Upper lobe of left lung (tissue), 6 donors: ENCODE measurements around the gene OPCML. TPM values are rescaled to one million over a fixed set of nuclear protein-coding genes. Genes with fewer than 3 reads are reported as not detected.

Experiments
- ATAC-seq, 2 donors: fragments of 200-7000 bp; cut with Tn5 transposase; one replicate each; pipeline ENCODE4 v1.9.1; 2022; ENCODE audit warnings: mild to moderate bottlenecking in 2 of 2, moderate library complexity in 2 of 2; ENCODE audit not compliant: low FRiP score in 2 of 2
- DNase-seq, 2 donors: peaks; one replicate each; pipeline ENCODE4 v3.0.0-alpha.2; 2019 to 2020
- H3K27ac ChIP-seq, 4 donors: fragments of 200-600 bp; sonication (generic); one replicate each; pipeline ENCODE4 v1.5.1; 2016 to 2019
- H3K27me3 ChIP-seq, 4 donors: fragments of 200-600 bp; sonication (generic); one replicate each; pipeline ENCODE4 v1.5.1; 2017 to 2019
- H3K36me3 ChIP-seq, 4 donors: fragments of 200-600 bp; sonication (generic); one replicate each; pipeline ENCODE4 v1.5.1; 2016 to 2019
- H3K4me1 ChIP-seq, 4 donors: fragments of 200-600 bp; sonication (generic); one replicate each; pipeline ENCODE4 v1.5.1; 2018 to 2019
- H3K4me3 ChIP-seq, 4 donors: fragments of 200-600 bp; sonication (generic); one replicate each; pipeline ENCODE4 v1.5.1; 2017 to 2019; ENCODE audit warnings: mild to moderate bottlenecking in 2 of 4, moderate library complexity in 1 of 4
- H3K9me3 ChIP-seq, 4 donors: fragments of 200-600 bp; sonication (generic); one replicate each; pipeline ENCODE4 v1.5.1; 2018 to 2019
- CTCF ChIP-seq, 6 experiments: fragments of 450-650 bp in 4 of 6; fragments of 200-600 bp in 2 of 6; sonication (generic) in 2 of 6; IDR thresholded peaks; one replicate each; pipeline ENCODE4 v1.5.1; 2016 to 2019; ENCODE audit warnings: antibody characterized with exemption in 6 of 6
- EP300 ChIP-seq, 4 donors: sonication (generic); formaldehyde crosslinking; IDR thresholded peaks; one replicate each; pipeline ENCODE4 v1.5.1; 2017; ENCODE audit warnings: antibody characterized with exemption in 4 of 4, control low read depth in 2 of 4
- POLR2A ChIP-seq, 4 donors: fragments of 450-650 bp; IDR thresholded peaks; one replicate each; pipeline ENCODE4 v1.5.1; 2016 to 2017; ENCODE audit warnings: antibody characterized with exemption in 4 of 4, mild to moderate bottlenecking in 2 of 4
- POLR2AphosphoS5 ChIP-seq, 2 donors: sonication (generic); formaldehyde crosslinking; IDR thresholded peaks; one replicate each; pipeline ENCODE4 v1.5.1; 2017; ENCODE audit warnings: antibody characterized with exemption in 2 of 2
- WGBS, 2 donors: methylation state at CpG; one replicate each; pipeline ENCODE4 v1.1.5; 2017 to 2018; 5-methylcytosine and 5-hydroxymethylcytosine counted together
- total RNA-seq, 6 donors: library from RNA; depleted of rRNA in 4 of 6; stranded (reverse); fragments of >200 nt in 4 of 6; gene quantifications; one replicate each; pipeline versions ENCODE4 v1.1.0 to v1.2.1, GENCODE V29; 2016 to 2021
- donor health status: DM: no; HTN: no; CAD: no; lungs with moderate emphysema.
- donor health status: DM: no; HTN: yes; CAD: no; lungs with severe emphysema.

OPCML gene
- total RNA-seq, 6 donors from 2014 or later = 0.10 TPM; not detected in 5

GRCh38 chr11:133553885-133554740 lies 21.8 kb upstream of the OPCML start:
- DNase-seq = no peak
- Histone ChIP-seq H3K4me3 (no peak overlapping the region), H3K4me1 (no peaks in the 10 kb centered on the region), H3K36me3 (no peaks in the 10 kb centered on the region), H3K27me3 (no peaks in the 10 kb centered on the region), H3K27ac (no peak overlapping the region), H3K9me3 (no peaks in the 10 kb centered on the region)
- no peak for TF ChIP-seq CTCF (IDR thresholded peaks at IDR 0.05)
- no peak for TF ChIP-seq EP300 (IDR thresholded peaks at IDR 0.05)
- TF ChIP-seq POLR2A (IDR thresholded peaks at IDR 0.05) = no peak
- no peak for TF ChIP-seq POLR2AphosphoS5 (IDR thresholded peaks at IDR 0.05)
- ATAC-seq = no peak
- 64 to 69% methylated on average over 22 of the region's 22 CpGs for WGBS, 2 donors

- H3K9me3 ChIP-seq = no peaks in the 10 kb centered on the region
- TF ChIP-seq POLR2A (IDR thresholded peaks at IDR 0.05) = no peak
- TF ChIP-seq CTCF (IDR thresholded peaks at IDR 0.05) = no peak
- TF ChIP-seq POLR2AphosphoS5 (IDR thresholded peaks at IDR 0.05) = no peak
- TF ChIP-seq EP300 (IDR thresholded peaks at IDR 0.05) = no peak
Observed at GRCh38 chr11:133552938-133553337, 20.6 kb upstream of the OPCML start.

GRCh38 chr11:133551064-133551463 lies 18.8 kb upstream of the OPCML start:
- 76 to 85% methylated on average over 5 of the region's 5 CpGs for WGBS, 2 donors
- H3K9me3 ChIP-seq = no peaks in the 10 kb centered on the region
- H3K36me3 ChIP-seq = no peaks in the 10 kb centered on the region
- ATAC-seq = no peak
- no peak overlapping the region for H3K27ac ChIP-seq
- no peak for TF ChIP-seq POLR2A (IDR thresholded peaks at IDR 0.05)
- TF ChIP-seq POLR2AphosphoS5 (IDR thresholded peaks at IDR 0.05) = no peak
- no peak for TF ChIP-seq EP300 (IDR thresholded peaks at IDR 0.05)
- no peak for TF ChIP-seq CTCF (IDR thresholded peaks at IDR 0.05)
- DNase-seq = no peak
- H3K4me3 ChIP-seq = no peak overlapping the region
- H3K4me1 ChIP-seq = no peaks in the 10 kb centered on the region
- no peaks in the 10 kb centered on the region for H3K27me3 ChIP-seq

More at GRCh38 chr11:133552938-133553337, 20.6 kb upstream of the OPCML start:
- no peak overlapping the region for H3K27ac ChIP-seq
- 78 to 79% methylated on average over 4 to 6 of the region's 6 CpGs for WGBS, 2 donors
- H3K4me3 ChIP-seq = no peak overlapping the region
- no peak for ATAC-seq
- H3K36me3 ChIP-seq = no peaks in the 10 kb centered on the region
- no peaks in the 10 kb centered on the region for H3K27me3 ChIP-seq
- DNase-seq = no peak
- no peaks in the 10 kb centered on the region for H3K4me1 ChIP-seq

GRCh38 chr11:133549826-133550225 lies 17.5 kb upstream of the OPCML start:
- WGBS, 2 donors = 68 to 75% methylated on average over 3 of the region's 3 CpGs

GRCh38 chr11:133548641-133549040 lies 16.3 kb upstream of the OPCML start:
- Histone ChIP-seq H3K9me3 (no peaks in the 10 kb centered on the region), H3K36me3 (no peaks in the 10 kb centered on the region), H3K27ac (no peak overlapping the region), H3K4me1 (no peaks in the 10 kb centered on the region), H3K27me3 (no peaks in the 10 kb centered on the region), H3K4me3 (no peak overlapping the region)
- 80 to 83% methylated on average over 7 of the region's 7 CpGs for WGBS, 2 donors
- TF ChIP-seq POLR2A (IDR thresholded peaks at IDR 0.05) = no peak
- no peak for TF ChIP-seq EP300 (IDR thresholded peaks at IDR 0.05)
- no peak for ATAC-seq
- no peak for DNase-seq

More at GRCh38 chr11:133549826-133550225, 17.5 kb upstream of the OPCML start:
- DNase-seq = no peak
- Histone ChIP-seq H3K4me1 (no peaks in the 10 kb centered on the region), H3K36me3 (no peaks in the 10 kb centered on the region), H3K27ac (no peak overlapping the region), H3K4me3 (no peak overlapping the region), H3K27me3 (no peaks in the 10 kb centered on the region), H3K9me3 (no peaks in the 10 kb centered on the region)
- ATAC-seq = no peak
- TF ChIP-seq POLR2A (IDR thresholded peaks at IDR 0.05) (no peak), POLR2AphosphoS5 (IDR thresholded peaks at IDR 0.05) (no peak)
